ENCODE measurements around the gene CERS3.

- no peak for TF ChIP-seq ZNF70 (CRISPR knock-in tag; IDR thresholded peaks at IDR 0.05)
- TF ChIP-seq, protein P1, sequence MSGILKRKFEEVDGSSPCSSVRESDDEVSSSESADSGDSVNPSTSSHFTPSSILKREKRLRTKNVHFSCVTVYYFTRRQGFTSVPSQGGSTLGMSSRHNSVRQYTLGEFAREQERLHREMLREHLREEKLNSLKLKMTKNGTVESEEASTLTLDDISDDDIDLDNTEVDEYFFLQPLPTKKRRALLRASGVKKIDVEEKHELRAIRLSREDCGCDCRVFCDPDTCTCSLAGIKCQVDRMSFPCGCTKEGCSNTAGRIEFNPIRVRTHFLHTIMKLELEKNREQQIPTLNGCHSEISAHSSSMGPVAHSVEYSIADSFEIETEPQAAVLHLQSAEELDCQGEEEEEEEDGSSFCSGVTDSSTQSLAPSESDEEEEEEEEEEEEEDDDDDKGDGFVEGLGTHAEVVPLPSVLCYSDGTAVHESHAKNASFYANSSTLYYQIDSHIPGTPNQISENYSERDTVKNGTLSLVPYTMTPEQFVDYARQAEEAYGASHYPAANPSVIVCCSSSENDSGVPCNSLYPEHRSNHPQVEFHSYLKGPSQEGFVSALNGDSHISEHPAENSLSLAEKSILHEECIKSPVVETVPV (CRISPR knock-in tag; IDR thresholded peaks at IDR 0.05) = no peak
- TF ChIP-seq ZFP3 (CRISPR knock-in tag; IDR thresholded peaks at IDR 0.05) = no peak
- TF ChIP-seq SNAI2 (CRISPR knock-in tag; IDR thresholded peaks at IDR 0.05) = no peak
- TF ChIP-seq ZNF565 (CRISPR knock-in tag; conservative IDR thresholded peaks at IDR 0.05; ENCODE audit: low read depth) = no peak
- no peak for TF ChIP-seq TOX (CRISPR knock-in tag; IDR thresholded peaks at IDR 0.05; ENCODE audit: borderline replicate concordance)
These were observed 91.5 kb downstream of the CERS3 start for GRCh38 chr15:100437261-100437660.
